AG04450 (cell line): ENCODE data around the gene TEAD3. TPM values are rescaled to one million over a fixed set of nuclear protein-coding genes. Genes with fewer than 3 reads are reported as not detected.

Experiments used
- CTCF ChIA-PET: fragments of 300-600, 350-600 bp; formaldehyde crosslinking; extraction: SDS; loops from one replicate; lab custom pipeline; 2022; ENCODE audit warnings: antibody characterized with exemption, inconsistent platforms; lab: Charles Lee
- POLR2A ChIA-PET: fragments of 350-600 bp; formaldehyde crosslinking; extraction: SDS; loops from one replicate; lab custom pipeline; 2021; ENCODE audit warnings: antibody characterized with exemption, inconsistent platforms; lab: Yijun Ruan, JAX
- DNase-seq: peaks from one replicate; pipeline ENCODE4 v3.0.0-alpha.2; 2011; ENCODE audit warnings: low read depth, low spot score
- H3K27ac ChIP-seq: one replicate; pipeline ENCODE4 v1.5.1; 2012; ENCODE audit warnings: low read depth, low read length, control low read depth
- H3K27me3 ChIP-seq: one replicate; pipeline ENCODE4 v1.6.0; 2012; ENCODE audit warnings: low read length; ENCODE audit not compliant: control insufficient read depth, insufficient read depth
- H3K4me3 ChIP-seq: 2 replicates; pipeline ENCODE4 v1.5.1; 2011; ENCODE audit warnings: mild to moderate bottlenecking, low read depth, low read length, control low read depth
- H3K9me3 ChIP-seq: 2 replicates; pipeline ENCODE4 v1.5.1; 2012; ENCODE audit warnings: low read length; ENCODE audit not compliant: control insufficient read depth, insufficient read depth
- CTCF ChIP-seq: IDR thresholded peaks from 2 replicates; pipeline ENCODE4 v1.5.1; 2011; ENCODE audit warnings: low read depth, low read length, control low read depth, inconsistent platforms
- polyA plus RNA-seq: library from polyadenylated mRNA; depleted of rRNA; stranded (reverse); fragments of >200 nt; gene quantifications from 2 replicates; pipeline ENCODE4 v1.2.3, GENCODE V29; 2011

Gene TEAD3
- polyA plus RNA-seq, 1 experiment: 16.6 TPM

GRCh38 chr6:35514587-35514986 is 17.7 kb upstream of the TEAD3 start:
- Histone ChIP-seq H3K27me3 (peaks cover 38% of the 10 kb centered on the region), H3K27ac (no peak overlapping the region), H3K9me3 (no peaks in the 10 kb centered on the region; the same call in 1 of the 2 replicates), H3K4me3 (no peak overlapping the region)
- DNase-seq: no peak
- CTCF ChIA-PET: interaction anchor here (2.5 kb wide), 1 partner anchor 8 kb away, joined by 14 read pairs; no protein-coding TSS in a partner anchor
- TF ChIP-seq CTCF: no peak
- POLR2A ChIA-PET: no interaction called here

GRCh38 chr6:35512740-35513139 is 15.9 kb upstream of the TEAD3 start, which contains the start of gene TULP1:
Gene TULP1 (minus strand): TSS chr6:35512896. CDS start chr6:35512858, 38 bp downstream.
- H3K4me3 ChIP-seq: no peak within 1 kb of the TSS
- H3K9me3 ChIP-seq: no peaks in the 10 kb centered on the region; the same call in 1 of the 2 replicates
- H3K27ac ChIP-seq: no peak within 1 kb of the TSS
- DNase-seq: no peak
- no peak for TF ChIP-seq CTCF
- peaks cover 48% of the 10 kb centered on the region for H3K27me3 ChIP-seq
- POLR2A ChIA-PET: no interaction called here
- CTCF ChIA-PET: interaction anchor here (2.5 kb wide), 1 partner anchor 10 kb away, joined by 14 read pairs; no protein-coding TSS in a partner anchor

GRCh38 chr6:35512006-35512405 is 15.1 kb upstream of the TEAD3 start:
- DNase-seq: no peak
- ChIA-PET POLR2A (no interaction called here), CTCF (interaction anchor here (0.6 kb wide), 1 partner anchor 11 kb away, joined by 7 read pairs; no protein-coding TSS in a partner anchor)
- no peak for TF ChIP-seq CTCF
- Histone ChIP-seq H3K27me3 (peaks cover 49% of the 10 kb centered on the region), H3K27ac (no peak overlapping the region), H3K9me3 (no peaks in the 10 kb centered on the region; the same call in 1 of the 2 replicates), H3K4me3 (no peak overlapping the region)

- Histone ChIP-seq H3K27me3 (peaks cover 54% of the 10 kb centered on the region), H3K4me3 (no peak overlapping the region), H3K9me3 (no peaks in the 10 kb centered on the region; the same call in 1 of the 2 replicates), H3K27ac (no peak overlapping the region)
- ChIA-PET POLR2A (no interaction called here), CTCF (interaction anchor here (0.6 kb wide), 1 partner anchor 11 kb away, joined by 7 read pairs; no protein-coding TSS in a partner anchor)
- no peak for DNase-seq
- no peak for TF ChIP-seq CTCF
Measured at GRCh38 chr6:35511562-35511941, 14.7 kb upstream of the TEAD3 start.

GRCh38 chr6:35510916-35511561 is 14.2 kb upstream of the TEAD3 start:
- Histone ChIP-seq H3K27me3 (peaks cover 57% of the 10 kb centered on the region), H3K27ac (no peak overlapping the region), H3K9me3 (no peaks in the 10 kb centered on the region; the same call in 1 of the 2 replicates), H3K4me3 (no peak overlapping the region)
- no peak for DNase-seq
- POLR2A ChIA-PET: no interaction called here
- no peak for TF ChIP-seq CTCF
- CTCF ChIA-PET: interaction anchor here (0.6 to 1.2 kb wide), 3 partner anchors 11 to 200 kb away, joined by 3 to 9 read pairs (median 7); no protein-coding TSS in a partner anchor
